K562 (cell line): ENCODE results near the gene PSMB10. TPM values are rescaled to one million over a fixed set of nuclear protein-coding genes. Genes with fewer than 3 reads are reported as not detected.

Source experiments
- BACH1 ChIP-seq: fragments of 200-800 bp; sonication (Bioruptor generic); IDR thresholded peaks from 2 replicates; pipeline ENCODE4 v1.6.1; 2016; ENCODE audit warnings: missing genetic modification characterization, missing compliant biosample characterization
- CBX3 ChIP-seq, 2 experiments: IDR thresholded peaks; 1 replicate in 1 of 2; 2 replicates in 1 of 2; pipeline ENCODE4 v1.6.1; 2012; ENCODE audit warnings: inconsistent platforms in 2 of 2, low read length in 2 of 2, borderline replicate concordance in 1 of 2, control low read depth in 1 of 2
- CXXC5 ChIP-seq: fragments of 250-450 bp; sonication (Bioruptor Pico); IDR thresholded peaks from 2 replicates; pipeline ENCODE4 v1.8.0; 2022; ENCODE audit warnings: inconsistent platforms, mild to moderate bottlenecking, moderate library complexity
- DPF2 ChIP-seq: fragments of 450-650 bp; IDR thresholded peaks from 2 replicates; pipeline ENCODE4 v1.6.1; 2016
- ESRRA ChIP-seq: fragments of 450-650 bp; IDR thresholded peaks from 2 replicates; pipeline ENCODE4 v1.6.1; 2014; ENCODE audit warnings: low read depth, mild to moderate bottlenecking, moderate library complexity, borderline replicate concordance
- HDGF ChIP-seq: fragments of 450-650 bp; IDR thresholded peaks from 2 replicates; pipeline ENCODE4 v1.6.1; 2016
- NR2C1 ChIP-seq, 2 experiments: fragments of 450-650 bp; IDR thresholded peaks; 2 replicates each; pipeline ENCODE4 v1.6.1; 2017; ENCODE audit warnings: mild to moderate bottlenecking in 2 of 2, antibody characterized with exemption in 1 of 2, inconsistent platforms in 1 of 2, missing compliant biosample characterization in 1 of 2, missing genetic modification characterization in 1 of 2
- POLR2A ChIP-seq: fragments of 450-650 bp; conservative IDR thresholded peaks from 2 replicates; pipeline ENCODE4 v1.6.1; 2016
- SAP30 ChIP-seq: fragments of 200-600 bp; sonication (generic); IDR thresholded peaks from 2 replicates; pipeline ENCODE4 v1.6.1; 2012; ENCODE audit warnings: borderline replicate concordance, low read depth, mild to moderate bottlenecking, moderate library complexity, low read length, control low read depth, inconsistent platforms; ENCODE audit not compliant: insufficient read depth, poor library complexity, severe bottlenecking
- TAF1 ChIP-seq: IDR thresholded peaks from 2 replicates; pipeline ENCODE4 v1.6.1; 2011; ENCODE audit warnings: mild to moderate bottlenecking, low read length, moderate library complexity; ENCODE audit not compliant: insufficient read depth, control insufficient read depth, severe bottlenecking; ENCODE audit errors: extremely low read depth
- TAF15 ChIP-seq: fragments of 200-400 bp; formaldehyde crosslinking; IDR thresholded peaks from 2 replicates; pipeline ENCODE4 v1.6.1; 2017; ENCODE audit warnings: mild to moderate bottlenecking, low read depth, low read length, moderate library complexity
- XRCC3 ChIP-seq: fragments of 450-650 bp; IDR thresholded peaks from 2 replicates; pipeline ENCODE4 v1.6.1; 2017; ENCODE audit warnings: mild to moderate bottlenecking, moderate library complexity
- ZBTB17 ChIP-seq: fragments of 450-650 bp; formaldehyde crosslinking; IDR thresholded peaks from 2 replicates; pipeline ENCODE4 v1.4.0; 2020; ENCODE audit warnings: mild to moderate bottlenecking
- ZKSCAN8 ChIP-seq: fragments of 200-800 bp; sonication (Bioruptor generic); IDR thresholded peaks from 2 replicates; pipeline ENCODE4 v1.6.1; 2016; ENCODE audit warnings: missing genetic modification characterization, missing compliant biosample characterization
- ZNF133 ChIP-seq: fragments of 250-450 bp; sonication (Bioruptor Pico); IDR thresholded peaks from 2 replicates; pipeline ENCODE4 v1.4.0; 2020; ENCODE audit warnings: mild to moderate bottlenecking
- ZNF253 ChIP-seq: fragments of 250-450 bp; sonication (Bioruptor Pico); conservative IDR thresholded peaks from 2 replicates; pipeline ENCODE4 v1.6.1; 2021; ENCODE audit warnings: mild to moderate bottlenecking
- ZNF263 ChIP-seq: sonication (generic); formaldehyde crosslinking; IDR thresholded peaks from 2 replicates; pipeline ENCODE4 v1.8.0; 2022; ENCODE audit warnings: mild to moderate bottlenecking, missing genetic modification reagents, borderline replicate concordance
- ZNF3 ChIP-seq: fragments of 250-450 bp; sonication (Bioruptor Pico); IDR thresholded peaks from 2 replicates; pipeline ENCODE4 v1.5.0; 2021; ENCODE audit warnings: mild to moderate bottlenecking, moderate library complexity
- ZNF311 ChIP-seq: fragments of 250-450 bp; sonication (Bioruptor Pico); IDR thresholded peaks from 2 replicates; pipeline ENCODE4 v1.4.0; 2020; ENCODE audit warnings: mild to moderate bottlenecking, moderate library complexity
- polyA plus RNA-seq, 8 experiments: library from polyadenylated mRNA; depleted of rRNA in 4 of 8; stranded (reverse) in 5 of 8; unstranded in 3 of 8; fragments of >200 nt; fragmentation: Nextera tagmentation in 2 of 8; fragmentation: Illumina TruSeq in 1 of 8; extraction: Ambion mirVana in 2 of 8; extraction: Trizol in 1 of 8; gene quantifications; 2 replicates each; pipeline versions ENCODE4 v1.2.1 to v1.2.3, GENCODE V29; 2011 to 2014; ENCODE audit warnings: inconsistent platforms in 1 of 8, missing spikeins in 1 of 8
- total RNA-seq, 7 experiments: library from RNA; depleted of rRNA in 6 of 7; stranded (reverse); fragments of >200 nt in 6 of 7; fragmentation: Illumina TruSeq in 2 of 7; extraction: Trizol in 2 of 7; gene quantifications; 2 replicates each; pipeline versions ENCODE4 v1.2.1 to v1.2.3, GENCODE V29; 2011 to 2021; ENCODE audit warnings: low replicate concordance in 1 of 7
- TF ChIP-seq, protein P1 (sequence below): fragments of 250-450 bp; sonication (Bioruptor Pico); IDR thresholded peaks from 2 replicates; pipeline ENCODE4 v1.4.0; 2020; ENCODE audit warnings: mild to moderate bottlenecking, moderate library complexity
- TF ChIP-seq, protein P2 (sequence below), 2 experiments: fragments of 450-650 bp; IDR thresholded peaks; 2 replicates each; pipeline ENCODE4 v1.6.1; 2016
- TF ChIP-seq, protein P3 (sequence below): fragments of 250-450 bp; sonication (Bioruptor Pico); IDR thresholded peaks from 2 replicates; pipeline ENCODE4 v1.5.1; 2021; ENCODE audit warnings: mild to moderate bottlenecking

The PSMB10 gene
- total and polyA plus RNA-seq, 9 of the 15 experiments (the other 6 are each of a cell fraction or from before 2014, with no cell fraction given): 11.7 to 105 (median 51.0) TPM

DNA sequence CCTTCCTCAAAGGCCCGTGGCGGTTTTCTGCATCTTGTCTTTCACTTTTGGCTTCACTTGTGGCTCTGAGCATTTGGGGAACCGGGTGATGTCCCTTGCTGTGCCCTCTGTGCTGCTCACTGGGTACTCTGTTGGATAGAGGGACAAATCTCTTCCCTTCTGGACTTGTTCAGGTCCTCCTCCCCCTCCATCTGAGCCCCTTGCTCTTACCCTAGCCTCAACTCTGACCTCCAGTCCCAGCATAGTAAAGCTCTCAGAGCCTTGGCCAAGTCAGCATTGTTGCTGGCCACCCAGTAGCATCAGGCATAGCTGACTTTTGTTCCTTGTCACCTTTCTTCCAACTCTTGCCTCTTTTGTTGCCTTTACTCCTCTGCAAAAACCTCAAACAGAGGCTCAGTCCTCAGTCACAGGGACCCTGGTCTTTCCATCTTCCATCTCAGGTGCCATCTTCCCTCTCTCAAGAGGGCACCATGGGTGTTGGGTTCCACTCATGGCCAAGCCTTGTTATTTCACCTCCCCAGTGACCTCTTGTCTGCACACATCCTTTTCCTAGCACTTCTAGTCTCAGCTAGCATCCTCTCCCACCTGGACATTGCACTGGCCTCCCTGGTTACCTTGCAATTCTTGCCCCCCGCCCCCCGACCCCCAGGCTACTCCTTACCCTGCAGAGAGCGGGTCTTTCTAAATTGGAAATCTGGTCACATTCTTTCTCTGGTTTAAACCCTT is 393 bp upstream of the PSMB10 start (continued):
- TF ChIP-seq, protein P1, sequence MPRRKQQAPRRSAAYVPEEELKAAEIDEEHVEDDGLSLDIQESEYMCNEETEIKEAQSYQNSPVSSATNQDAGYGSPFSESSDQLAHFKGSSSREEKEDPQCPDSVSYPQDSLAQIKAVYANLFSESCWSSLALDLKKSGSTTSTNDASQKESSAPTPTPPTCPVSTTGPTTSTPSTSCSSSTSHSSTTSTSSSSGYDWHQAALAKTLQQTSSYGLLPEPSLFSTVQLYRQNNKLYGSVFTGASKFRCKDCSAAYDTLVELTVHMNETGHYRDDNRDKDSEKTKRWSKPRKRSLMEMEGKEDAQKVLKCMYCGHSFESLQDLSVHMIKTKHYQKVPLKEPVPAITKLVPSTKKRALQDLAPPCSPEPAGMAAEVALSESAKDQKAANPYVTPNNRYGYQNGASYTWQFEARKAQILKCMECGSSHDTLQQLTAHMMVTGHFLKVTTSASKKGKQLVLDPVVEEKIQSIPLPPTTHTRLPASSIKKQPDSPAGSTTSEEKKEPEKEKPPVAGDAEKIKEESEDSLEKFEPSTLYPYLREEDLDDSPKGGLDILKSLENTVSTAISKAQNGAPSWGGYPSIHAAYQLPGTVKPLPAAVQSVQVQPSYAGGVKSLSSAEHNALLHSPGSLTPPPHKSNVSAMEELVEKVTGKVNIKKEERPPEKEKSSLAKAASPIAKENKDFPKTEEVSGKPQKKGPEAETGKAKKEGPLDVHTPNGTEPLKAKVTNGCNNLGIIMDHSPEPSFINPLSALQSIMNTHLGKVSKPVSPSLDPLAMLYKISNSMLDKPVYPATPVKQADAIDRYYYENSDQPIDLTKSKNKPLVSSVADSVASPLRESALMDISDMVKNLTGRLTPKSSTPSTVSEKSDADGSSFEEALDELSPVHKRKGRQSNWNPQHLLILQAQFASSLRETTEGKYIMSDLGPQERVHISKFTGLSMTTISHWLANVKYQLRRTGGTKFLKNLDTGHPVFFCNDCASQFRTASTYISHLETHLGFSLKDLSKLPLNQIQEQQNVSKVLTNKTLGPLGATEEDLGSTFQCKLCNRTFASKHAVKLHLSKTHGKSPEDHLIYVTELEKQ (CRISPR knock-in tag): no peak
- TF ChIP-seq ZBTB17 (CRISPR knock-in tag) (no peak), TAF15 (no peak), ZKSCAN8 (CRISPR knock-in tag) (no peak), NR2C1 (IDR thresholded peaks at IDR 0.05) (no peak; the same call in 1 of the 2 replicates), NR2C1 (tag; IDR thresholded peaks at IDR 0.05) (peak; percentile 67), ZNF253 (CRISPR knock-in tag) (no peak), TAF1 (peak; percentile 37), ZNF311 (CRISPR knock-in tag) (no peak), ZNF3 (CRISPR knock-in tag) (no peak), SAP30 (peak; percentile 13), ZNF263 (CRISPR knock-in tag) (0 out of 2 replicates have a peak, but pooled peaks have one; percentile 18), CBX3 (IDR thresholded peaks at IDR 0.05; ENCODE audit: borderline replicate concordance in 1 of 2, low read length in 2 of 2) (no peak), BACH1 (no peak), DPF2 (peak; percentile 31; the same call in 1 of the 2 replicates), HDGF (0 out of 2 replicates have a peak, but pooled peaks have one; percentile 35), CXXC5 (CRISPR knock-in tag) (no peak), ZNF133 (CRISPR knock-in tag) (no peak), ESRRA (0 out of 2 replicates have a peak, but pooled peaks have one; percentile 11), POLR2A (0 out of 2 replicates have a peak, but pooled peaks have one; percentile 20), XRCC3 (no peak)
- TF ChIP-seq, protein P2, sequence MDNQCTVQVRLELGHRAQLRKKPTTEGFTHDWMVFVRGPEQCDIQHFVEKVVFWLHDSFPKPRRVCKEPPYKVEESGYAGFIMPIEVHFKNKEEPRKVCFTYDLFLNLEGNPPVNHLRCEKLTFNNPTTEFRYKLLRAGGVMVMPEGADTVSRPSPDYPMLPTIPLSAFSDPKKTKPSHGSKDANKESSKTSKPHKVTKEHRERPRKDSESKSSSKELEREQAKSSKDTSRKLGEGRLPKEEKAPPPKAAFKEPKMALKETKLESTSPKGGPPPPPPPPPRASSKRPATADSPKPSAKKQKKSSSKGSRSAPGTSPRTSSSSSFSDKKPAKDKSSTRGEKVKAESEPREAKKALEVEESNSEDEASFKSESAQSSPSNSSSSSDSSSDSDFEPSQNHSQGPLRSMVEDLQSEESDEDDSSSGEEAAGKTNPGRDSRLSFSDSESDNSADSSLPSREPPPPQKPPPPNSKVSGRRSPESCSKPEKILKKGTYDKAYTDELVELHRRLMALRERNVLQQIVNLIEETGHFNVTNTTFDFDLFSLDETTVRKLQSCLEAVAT (IDR thresholded peaks at IDR 0.05): no peak
- TF ChIP-seq, protein P3, sequence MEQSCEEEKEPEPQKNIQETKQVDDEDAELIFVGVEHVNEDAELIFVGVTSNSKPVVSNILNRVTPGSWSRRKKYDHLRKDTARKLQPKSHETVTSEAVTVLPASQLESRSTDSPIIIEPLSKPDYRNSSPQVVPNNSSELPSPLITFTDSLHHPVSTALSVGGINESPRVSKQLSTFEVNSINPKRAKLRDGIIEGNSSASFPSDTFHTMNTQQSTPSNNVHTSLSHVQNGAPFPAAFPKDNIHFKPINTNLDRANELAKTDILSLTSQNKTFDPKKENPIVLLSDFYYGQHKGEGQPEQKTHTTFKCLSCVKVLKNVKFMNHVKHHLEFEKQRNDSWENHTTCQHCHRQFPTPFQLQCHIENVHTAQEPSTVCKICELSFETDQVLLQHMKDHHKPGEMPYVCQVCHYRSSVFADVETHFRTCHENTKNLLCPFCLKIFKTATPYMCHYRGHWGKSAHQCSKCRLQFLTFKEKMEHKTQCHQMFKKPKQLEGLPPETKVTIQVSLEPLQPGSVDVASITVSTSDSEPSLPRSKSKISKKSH (CRISPR knock-in tag): no peak
